GM18907 (cell line): ENCODE results near the gene TCAF1.
A peak's percentile ranks its signal among the peaks of the same experiment; 100 is the strongest.

Experiments
- ATAC-seq: cut with Tn5 transposase; IDR thresholded peaks from one replicate; pipeline ENCODE4 v1.9.1; 2021; ENCODE audit warnings: mild to moderate bottlenecking, moderate library complexity; ENCODE audit not compliant: unreplicated experiment

Gene TCAF1, protein sequence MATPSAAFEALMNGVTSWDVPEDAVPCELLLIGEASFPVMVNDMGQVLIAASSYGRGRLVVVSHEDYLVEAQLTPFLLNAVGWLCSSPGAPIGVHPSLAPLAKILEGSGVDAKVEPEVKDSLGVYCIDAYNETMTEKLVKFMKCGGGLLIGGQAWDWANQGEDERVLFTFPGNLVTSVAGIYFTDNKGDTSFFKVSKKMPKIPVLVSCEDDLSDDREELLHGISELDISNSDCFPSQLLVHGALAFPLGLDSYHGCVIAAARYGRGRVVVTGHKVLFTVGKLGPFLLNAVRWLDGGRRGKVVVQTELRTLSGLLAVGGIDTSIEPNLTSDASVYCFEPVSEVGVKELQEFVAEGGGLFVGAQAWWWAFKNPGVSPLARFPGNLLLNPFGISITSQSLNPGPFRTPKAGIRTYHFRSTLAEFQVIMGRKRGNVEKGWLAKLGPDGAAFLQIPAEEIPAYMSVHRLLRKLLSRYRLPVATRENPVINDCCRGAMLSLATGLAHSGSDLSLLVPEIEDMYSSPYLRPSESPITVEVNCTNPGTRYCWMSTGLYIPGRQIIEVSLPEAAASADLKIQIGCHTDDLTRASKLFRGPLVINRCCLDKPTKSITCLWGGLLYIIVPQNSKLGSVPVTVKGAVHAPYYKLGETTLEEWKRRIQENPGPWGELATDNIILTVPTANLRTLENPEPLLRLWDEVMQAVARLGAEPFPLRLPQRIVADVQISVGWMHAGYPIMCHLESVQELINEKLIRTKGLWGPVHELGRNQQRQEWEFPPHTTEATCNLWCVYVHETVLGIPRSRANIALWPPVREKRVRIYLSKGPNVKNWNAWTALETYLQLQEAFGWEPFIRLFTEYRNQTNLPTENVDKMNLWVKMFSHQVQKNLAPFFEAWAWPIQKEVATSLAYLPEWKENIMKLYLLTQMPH

DNA sequence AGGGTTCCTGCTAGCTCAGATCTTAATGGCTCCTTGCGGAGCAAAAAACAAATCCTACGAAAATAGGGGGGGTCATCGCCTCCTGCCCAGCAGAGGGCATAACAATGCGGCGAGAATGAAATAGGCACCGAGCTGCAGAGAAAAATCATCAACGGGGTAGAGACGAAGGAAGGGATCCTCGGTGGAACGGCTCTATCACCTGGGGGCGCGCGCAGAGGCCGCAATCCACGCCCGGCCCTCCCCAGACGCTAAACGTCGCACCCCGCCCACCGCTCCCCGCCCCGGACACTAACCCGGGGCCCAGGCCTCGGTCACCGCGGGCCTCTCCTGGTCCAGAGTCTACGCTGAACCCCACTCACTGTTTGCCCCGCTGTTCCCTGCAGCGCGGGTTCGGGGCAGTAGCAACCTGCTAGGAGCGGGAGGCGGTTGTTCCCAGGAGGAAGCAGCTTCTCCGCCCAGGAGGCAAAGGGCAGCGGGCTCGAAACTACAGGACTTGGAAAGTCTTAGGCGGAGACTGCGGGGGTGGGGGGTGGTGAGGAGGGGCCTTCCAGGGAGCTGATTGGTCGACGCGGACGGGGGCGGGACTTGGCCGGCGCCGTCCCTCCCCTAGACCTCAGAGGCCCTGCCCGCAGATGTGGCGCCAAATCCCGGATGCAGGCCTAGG is at the start of gene TCAF1:
Gene TCAF1, minus strand, starts transcription at position 509 of the 664 bp plus-strand sequence. CDS start 25,568 bp downstream, outside the sequence.
- ATAC-seq = peak; percentile 95

DNA sequence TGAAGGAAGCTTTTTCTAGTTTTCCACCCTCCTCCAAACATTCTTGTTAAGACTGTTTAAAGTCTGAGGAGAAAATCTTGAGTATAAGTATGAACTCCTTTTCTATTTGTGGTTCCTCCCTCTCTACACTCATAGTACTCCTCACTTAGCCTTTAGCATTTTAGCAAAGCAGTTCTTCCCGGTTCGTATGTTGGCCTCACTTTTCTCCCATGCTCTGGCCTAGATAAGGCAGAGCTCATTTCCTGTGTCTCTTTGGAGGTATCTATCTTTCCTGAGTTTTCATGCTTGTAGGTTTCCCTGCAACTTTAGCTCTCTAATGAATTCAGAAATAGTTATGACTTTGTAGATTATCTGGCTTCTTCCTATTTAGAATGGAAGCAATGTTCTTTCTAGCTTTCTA is 46.8 kb upstream of the TCAF1 start:
- ATAC-seq = no peak

DNA sequence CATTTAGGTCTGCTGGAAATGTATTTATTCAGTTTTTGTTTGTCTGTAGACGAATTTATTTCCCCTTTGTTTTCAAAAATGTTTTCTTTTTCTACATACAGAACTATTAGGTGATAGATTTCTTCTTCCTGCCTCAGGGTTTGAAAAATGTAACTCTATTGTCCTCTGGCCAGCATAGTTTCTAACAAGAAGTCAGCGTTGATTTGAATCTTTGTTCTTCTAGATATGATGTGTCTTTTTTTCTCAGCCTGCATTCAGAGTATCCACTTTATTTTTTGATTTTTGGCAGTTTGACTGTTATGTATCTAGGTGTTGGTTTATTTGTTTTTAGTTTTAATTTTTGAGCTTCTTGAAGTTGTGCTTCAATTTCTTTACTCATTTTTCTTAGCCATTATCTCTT is 45.1 kb upstream of the TCAF1 start:
- ATAC-seq = no peak

DNA sequence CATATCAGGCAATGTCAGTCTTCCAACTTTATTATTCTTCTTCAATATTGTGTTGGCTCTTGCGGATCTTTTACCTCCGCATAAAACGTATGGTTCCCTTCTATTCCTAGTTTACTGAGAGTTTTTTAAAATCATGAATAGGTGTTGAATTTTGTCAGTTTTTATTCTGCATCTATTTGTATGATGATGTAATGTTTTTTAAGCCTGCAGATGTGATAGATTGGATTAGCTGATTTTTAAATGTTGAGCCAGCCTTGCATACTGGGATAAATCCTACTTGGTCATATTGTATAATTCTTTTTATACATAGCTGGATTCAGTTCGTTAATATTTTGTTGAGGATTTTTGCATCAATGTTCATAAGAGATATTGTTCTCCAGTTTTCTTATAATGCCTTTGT is 43.4 kb upstream of the TCAF1 start:
- no peak for ATAC-seq

DNA sequence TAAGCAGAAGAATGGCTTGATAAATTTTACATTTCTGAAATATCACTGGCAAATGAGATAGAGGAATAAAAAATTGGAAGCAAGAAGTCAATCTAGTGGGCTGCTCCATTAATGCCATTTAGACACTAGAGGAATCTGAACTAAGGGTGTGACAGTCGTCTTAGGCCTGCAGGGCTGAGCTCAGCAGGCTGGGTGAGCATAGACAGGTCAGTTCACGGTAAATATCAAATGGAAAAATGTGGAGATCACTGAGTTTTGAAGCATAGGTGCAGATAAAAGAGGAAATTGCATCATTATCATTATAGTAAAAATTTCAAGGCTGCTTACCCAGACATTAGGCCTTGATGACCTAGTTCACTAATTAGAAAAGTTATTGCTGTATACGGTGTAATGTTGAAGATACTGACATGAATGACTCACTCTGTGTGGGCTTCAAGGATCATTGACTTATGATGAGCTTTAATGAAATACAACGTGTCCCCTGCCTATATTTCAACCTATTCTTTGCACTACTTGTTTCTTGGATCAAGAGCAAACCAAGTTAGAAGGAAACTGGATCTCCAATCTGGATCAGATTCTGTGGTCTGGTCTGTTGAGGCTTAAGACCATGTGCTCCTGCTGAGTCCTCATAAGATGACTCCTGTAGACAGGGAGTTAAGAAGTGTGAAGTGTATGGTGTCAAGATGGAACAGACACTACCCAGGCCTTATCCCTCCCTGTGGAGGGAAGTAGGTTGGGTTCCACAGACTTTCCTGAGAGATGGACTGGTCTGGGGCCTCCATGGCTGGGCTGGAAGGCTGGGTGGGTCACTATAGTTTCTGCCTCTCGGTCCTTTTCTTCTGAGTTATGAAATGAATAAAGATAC is 36.6 kb upstream of the TCAF1 start:
- ATAC-seq = no peak

DNA sequence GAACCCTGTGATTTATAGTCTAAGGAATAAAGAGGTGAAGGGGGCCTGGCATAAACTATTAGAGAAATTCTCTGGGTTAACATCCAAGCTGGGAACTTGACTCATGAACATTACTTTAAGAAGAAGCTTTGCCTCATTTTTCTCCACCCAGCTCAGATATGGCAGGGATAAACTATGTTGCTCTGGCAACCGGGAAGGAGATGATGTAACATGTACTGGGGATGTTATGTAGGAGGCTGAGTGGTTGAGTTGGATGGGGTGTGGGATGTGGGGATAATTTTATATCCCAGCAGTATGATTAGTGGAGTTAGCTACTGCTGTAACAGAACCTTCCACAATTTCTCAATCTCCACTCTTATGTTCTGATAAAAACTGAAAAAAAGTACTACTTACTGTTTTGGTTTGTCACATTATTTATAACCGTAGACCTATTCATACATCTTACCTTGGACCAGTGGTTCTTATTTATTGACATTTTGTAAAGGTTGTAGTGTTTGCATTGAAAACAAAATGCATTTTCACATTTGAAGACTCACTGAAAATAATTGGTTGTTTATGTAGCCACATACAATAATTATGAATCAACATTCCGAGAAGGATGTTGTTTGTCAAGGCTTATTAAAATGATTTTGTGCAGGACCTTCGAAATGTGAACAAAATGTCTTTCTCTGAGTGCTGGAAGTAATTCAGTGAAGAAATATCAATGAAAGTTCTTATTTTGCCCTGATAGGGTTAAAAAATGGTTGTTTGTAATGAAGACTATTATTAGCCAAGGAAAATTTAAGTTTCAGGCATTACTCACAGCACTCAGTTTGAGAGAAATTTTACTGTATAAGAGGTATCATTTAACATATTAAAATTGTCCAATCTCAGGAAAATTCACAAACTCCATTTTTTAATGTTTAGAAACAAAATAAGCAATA is 34.4 kb upstream of the TCAF1 start:
- no peak for ATAC-seq

DNA sequence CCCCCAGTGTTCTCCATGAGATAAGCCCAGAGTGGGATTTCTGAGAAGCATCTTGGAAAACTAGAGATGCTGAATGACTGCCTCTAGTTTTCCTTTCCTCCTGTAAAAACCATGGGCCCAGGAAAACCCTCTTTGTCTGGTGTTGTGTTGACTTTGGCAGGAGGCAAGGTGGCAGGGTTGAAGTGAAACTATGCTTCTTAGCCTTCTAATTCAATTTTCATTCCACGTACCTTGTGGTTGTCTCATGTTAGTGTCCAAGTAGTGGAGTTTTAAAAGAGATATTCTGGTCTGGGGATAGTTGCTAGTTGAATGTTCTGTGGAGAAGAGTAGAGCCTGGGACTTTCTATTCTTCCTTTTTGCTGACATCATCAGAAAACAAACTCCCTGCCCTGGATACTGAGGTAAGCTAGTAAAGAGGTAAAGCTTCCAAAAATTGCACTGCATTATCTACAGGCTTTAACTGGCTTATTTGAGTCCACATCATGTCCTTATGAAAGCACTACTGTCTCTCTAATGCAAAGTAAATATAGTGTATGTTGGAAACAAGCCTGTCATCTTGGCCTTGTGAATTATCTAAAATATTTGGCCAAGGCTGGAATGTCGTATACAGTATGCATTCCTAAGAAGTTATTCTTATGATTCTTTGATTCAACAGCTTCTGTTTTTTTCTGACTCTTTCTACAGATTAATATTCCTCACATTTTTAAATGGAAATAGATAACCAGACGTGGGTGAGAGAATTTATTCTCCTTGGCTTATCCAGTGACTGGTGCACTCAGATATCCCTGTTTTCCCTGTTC is 32.8 kb upstream of the TCAF1 start, which contains the start of gene OR2F2:
Gene OR2F2, plus strand, starts transcription at position 708 of the 800 bp plus-strand sequence. Its CDS starts 0 bp downstream, at position 708.
- ATAC-seq = no peak

DNA sequence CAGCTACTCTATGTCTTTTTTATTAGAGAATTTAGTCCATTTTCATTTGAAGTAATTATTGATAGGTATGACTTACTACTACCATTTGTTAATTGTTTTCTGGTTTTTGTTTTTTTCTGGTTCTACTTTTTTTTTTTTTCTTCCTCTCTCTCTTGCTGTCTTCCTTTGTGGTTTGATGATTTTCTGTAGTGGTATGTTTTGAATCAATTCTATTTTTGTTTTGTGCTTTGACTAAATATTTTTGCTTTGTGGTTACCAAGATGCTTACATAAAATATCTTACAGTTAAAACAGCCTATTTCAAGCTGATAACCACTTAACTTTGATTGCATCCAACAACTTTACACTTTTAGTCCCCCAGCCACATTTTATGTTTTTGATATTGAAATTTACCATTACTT is 29.8 kb upstream of the TCAF1 start:
- no peak for ATAC-seq

DNA sequence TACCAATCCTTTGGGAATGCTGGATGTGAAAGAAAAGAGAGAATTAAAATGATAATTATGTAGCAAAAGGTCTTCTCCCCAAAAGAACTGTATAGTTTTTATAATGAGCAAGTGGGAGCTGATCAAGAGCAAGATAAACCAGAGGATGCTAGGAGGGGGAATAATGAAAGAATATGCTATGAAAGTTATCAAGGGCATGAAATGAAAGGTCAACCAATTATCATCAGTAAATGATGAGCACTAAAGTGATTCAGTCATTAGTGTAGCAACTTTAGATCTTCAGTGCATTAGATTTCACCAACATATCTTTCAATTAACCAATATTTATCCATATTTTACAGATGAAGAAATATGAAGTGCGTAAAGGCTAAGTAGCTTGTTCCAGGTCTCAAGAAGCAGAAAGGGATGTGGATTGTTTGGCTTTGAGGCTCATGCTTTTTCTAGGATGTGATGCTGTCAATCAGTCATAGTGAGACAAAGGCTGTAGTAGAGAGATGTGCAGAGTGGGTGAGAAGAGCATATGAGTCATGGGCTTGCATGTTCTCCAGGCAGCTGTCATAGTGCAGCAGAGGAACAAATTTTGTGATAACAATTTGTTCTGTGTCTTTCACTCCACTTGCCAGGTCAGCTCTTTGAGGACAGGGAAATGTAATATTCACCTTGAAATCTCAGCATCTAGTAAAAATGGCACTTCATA is 27.4 kb upstream of the TCAF1 start:
- ATAC-seq = peak; percentile 53

DNA sequence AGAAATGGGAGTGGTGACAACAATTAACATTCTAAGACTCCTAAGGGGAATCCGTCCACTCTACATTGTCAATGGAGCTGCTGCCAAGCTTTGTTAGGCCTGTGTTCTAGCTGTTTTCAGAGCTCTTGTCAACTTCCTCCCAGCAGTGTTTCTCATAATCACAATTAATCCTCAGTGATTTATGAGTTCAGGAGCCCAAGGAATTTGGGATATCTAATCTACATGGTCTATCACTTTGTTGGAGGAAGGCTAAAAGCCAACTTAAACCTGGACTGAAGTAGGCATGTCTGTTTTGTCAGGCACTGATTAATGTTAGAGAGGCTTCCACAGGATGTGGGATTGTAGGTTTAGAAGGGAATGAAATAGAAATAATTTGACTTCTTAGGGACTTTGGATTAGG is 22.9 kb upstream of the TCAF1 start:
- ATAC-seq = no peak

DNA sequence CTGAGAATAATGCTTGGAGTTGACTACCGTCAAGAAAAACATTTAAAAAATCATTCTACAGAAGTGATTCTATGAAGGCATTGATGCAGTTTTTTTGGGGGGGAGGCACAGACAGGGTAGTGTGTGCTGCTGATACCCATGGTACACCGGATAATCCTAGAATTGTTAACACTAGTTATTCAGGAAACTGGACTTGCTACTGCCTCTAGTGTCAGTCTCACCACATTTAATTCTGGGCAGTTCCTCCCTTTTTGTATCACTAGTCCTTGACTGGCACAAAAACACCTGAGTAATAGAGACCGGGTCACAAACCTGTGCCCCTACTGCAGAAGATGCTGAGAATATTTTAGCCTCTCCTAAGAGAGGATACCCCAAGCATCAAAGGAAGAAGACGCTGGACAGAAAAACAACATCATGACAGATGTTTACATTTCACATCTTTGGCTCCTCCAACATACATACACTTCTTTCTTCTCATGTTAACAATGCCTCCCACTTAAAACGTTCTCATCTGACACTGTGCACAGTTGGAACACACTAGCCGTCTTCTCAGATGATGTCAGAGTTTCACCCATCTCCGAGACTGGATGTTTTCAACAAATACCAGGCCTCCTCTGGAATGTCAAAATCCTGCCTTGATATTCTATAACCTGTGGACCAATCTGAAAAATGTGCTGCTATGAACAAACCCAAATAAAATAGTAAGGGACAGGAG is 13.1 kb upstream of the TCAF1 start:
- no peak for ATAC-seq

DNA sequence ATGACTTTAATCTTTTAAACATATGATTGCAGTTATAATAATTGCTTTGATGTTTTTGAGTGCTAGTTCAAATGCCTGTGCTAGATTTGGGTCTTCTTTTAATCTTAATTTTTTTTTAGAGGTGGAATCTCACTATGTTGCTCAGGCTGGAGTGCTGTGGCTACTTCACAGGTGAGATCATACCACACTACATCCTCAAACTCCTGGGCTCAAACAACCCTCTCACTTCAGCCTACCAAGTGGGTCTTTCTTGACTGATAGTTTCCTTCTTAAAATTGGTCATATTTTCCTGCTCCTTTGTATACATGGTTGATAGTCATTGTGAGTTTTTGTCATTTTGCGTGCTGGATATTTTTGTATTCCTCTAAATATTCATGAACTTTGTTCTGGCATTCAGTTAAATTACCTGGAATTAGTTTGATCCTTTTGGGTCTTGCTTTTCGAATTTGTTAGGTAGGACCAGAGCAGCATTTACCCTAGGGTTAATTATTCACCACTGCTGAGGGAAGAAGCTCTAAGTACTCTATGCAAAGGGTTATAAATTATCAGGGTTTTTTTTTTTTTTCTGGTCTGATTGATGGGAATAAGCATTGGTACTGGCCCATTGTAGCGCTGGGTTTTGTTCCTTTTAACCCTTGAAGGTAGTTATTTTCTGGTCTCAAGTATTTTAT is 12.1 kb upstream of the TCAF1 start:
- ATAC-seq = no peak

DNA sequence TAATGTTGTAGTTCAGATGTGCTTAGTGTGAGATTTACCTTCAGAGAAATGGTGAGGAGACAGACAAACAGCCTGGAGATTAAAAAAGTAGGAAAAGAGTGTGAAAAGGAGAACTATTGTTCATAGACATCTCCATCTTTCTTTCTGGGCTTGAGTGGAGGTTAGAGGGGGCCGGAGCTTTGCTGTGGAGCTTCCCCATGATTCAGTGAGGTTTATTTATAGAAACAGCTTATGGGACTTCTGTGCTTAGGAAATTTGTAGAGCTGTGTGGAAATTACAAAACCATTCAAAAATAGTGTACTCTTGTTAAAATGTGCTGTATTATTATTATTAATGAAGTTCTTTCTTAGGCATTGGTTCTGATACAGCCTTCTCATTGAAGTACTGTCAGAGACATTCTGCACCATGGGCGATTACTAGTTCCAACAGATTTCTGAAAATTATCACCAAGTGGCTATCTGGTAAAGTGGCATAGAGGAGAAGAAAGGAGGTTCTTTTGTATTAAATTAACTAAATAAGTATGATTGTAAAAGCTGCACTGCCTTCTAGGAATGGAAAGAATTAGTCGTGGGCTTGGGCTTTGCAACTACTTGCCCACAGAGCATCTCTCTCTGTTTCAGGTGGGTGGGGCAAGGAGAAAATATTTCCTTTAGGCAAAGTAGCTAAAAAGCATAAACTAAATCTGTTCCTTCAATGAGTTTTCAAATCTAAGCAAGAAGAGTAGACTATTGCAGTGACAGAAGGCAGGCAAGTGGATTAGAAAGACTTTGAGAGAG is 8.7 kb upstream of the TCAF1 start:
- no peak for ATAC-seq

DNA sequence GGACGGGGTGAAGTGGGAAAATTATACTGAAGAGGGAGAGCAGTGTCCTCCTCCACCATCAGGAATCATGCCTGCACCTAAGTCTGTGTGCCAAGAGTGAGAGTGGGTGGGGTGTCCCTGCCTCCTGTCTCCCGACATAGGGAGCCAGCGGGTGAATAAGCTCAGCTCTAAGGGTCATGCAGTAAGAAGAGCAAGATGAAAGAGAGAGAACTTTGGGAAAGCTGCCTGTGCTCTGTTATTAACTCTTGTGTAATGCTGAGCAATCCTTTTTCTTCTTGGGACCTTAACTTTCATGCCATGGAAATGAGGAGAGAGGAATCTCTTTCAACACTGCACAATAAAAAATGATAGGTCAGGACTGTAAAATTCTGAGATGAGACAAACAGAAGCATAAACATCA is 7.9 kb upstream of the TCAF1 start:
- ATAC-seq = no peak

DNA sequence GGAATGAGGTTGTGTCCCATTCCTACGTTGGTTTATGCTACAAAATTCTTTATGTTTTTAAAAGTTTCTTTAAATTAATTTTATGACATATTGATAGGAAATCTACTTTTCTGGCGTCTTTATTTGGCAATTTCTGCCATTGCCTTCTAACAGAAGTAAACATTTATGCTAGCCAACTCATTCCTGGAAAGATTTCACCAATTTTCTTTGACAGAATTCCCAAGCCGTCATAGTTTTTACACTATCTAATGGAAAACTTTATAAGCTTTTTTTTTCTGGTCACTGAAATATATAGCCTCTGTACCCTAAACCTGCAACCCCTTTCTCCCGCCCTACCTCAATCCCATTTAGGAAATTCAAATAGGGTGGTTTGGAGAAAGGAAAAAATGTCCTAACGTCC is 6.1 kb upstream of the TCAF1 start:
- ATAC-seq = no peak

DNA sequence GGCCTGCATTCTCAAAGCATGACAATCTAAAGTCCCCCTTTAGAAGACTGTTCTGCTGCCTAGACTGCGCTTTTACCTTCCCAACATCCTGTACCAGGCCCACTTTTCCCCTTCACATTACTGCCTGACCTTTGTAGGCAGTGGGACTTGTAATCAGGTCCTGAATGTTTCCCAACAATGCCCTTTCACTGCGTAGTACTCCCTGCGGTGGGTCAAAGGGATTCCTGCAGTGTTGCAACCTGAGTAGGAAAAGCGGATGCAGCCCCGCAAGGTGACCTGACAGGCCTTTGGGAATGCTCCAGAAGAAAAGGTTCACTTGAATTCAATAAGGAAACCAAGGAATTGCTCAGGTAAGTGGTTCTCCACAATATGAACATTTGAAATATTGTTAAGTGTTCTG is 4.9 kb upstream of the TCAF1 start:
- ATAC-seq = no peak
